PC-3 (cell line): ENCODE results near the gene IFITM2. TPM values are rescaled to one million over a fixed set of nuclear protein-coding genes. Genes with fewer than 3 reads are reported as not detected.

Experiments
- ATAC-seq: fragments of 200-7000 bp; cut with Tn5 transposase; 2 replicates; pipeline ENCODE4 v1.9.1; 2020; ENCODE audit warnings: mild to moderate bottlenecking, moderate library complexity
- BruUV-seq: library from RNA; stranded (reverse); fragments of 400-500 nt; replicated peaks from 2 replicates; lab custom pipeline; 2021; lab: Mats Ljungman, UMichigan
- CTCF ChIA-PET: fragments of 300-600 bp; sonication (Branson Sonifier 250); formaldehyde crosslinking; loops from one replicate; lab custom pipeline; 2022; ENCODE audit warnings: antibody characterized with exemption; lab: Charles Lee
- POLR2A ChIA-PET: fragments of 300-600 bp; sonication (Branson Sonifier 250); formaldehyde crosslinking; loops from one replicate; lab custom pipeline; 2022; ENCODE audit warnings: antibody characterized with exemption; ENCODE audit not compliant: unreplicated experiment; lab: Charles Lee
- DNase-seq: peaks from one replicate; pipeline ENCODE4 v3.0.0-alpha.2; 2015
- H2AFZ ChIP-seq: fragments of 300-600 bp; sonication (generic); 2 replicates; pipeline ENCODE4 v1.6.0; 2016; ENCODE audit warnings: antibody characterized with exemption, low read length
- H3F3A ChIP-seq: fragments of 300-600 bp; sonication (generic); one replicate; pipeline ENCODE4 v1.6.0; 2017; ENCODE audit warnings: antibody characterized with exemption, low read length, control low read depth, mild to moderate bottlenecking; ENCODE audit not compliant: unreplicated experiment
- H3K27ac ChIP-seq: fragments of 300-600 bp; sonication (generic); 2 replicates; pipeline ENCODE4 v1.5.1; 2016; ENCODE audit warnings: mild to moderate bottlenecking, low read length
- H3K27me3 ChIP-seq: fragments of 300-600 bp; sonication (generic); 2 replicates; pipeline ENCODE4 v1.6.1; 2016; ENCODE audit warnings: low read length, mixed read lengths
- H3K36me3 ChIP-seq: fragments of 300-600 bp; sonication (generic); 2 replicates; pipeline ENCODE4 v1.6.1; 2016; ENCODE audit warnings: low read depth, mixed run types, low read length, mixed read lengths
- H3K4me1 ChIP-seq: fragments of 300-600 bp; sonication (generic); 2 replicates; pipeline ENCODE4 v1.5.1; 2016; ENCODE audit warnings: low read length; ENCODE audit not compliant: insufficient read depth
- H3K4me2 ChIP-seq: fragments of 300-600 bp; sonication (generic); 2 replicates; pipeline ENCODE4 v1.6.0; 2016; ENCODE audit warnings: low read length
- H3K4me3 ChIP-seq: fragments of 300-600 bp; sonication (generic); 2 replicates; pipeline ENCODE4 v1.5.1; 2016; ENCODE audit warnings: mild to moderate bottlenecking, low read length, mixed read lengths
- H3K79me2 ChIP-seq: fragments of 300-600 bp; sonication (generic); 2 replicates; pipeline ENCODE4 v1.6.1; 2017; ENCODE audit warnings: low read length, mixed read lengths
- H3K9ac ChIP-seq: fragments of 300-600 bp; sonication (generic); 2 replicates; pipeline ENCODE4 v1.6.0; 2016; ENCODE audit warnings: mild to moderate bottlenecking, low read length
- H3K9me2 ChIP-seq: fragments of 300-600 bp; sonication (generic); replicated peaks from 2 replicates; pipeline ENCODE4 v1.6.1; 2016; ENCODE audit warnings: mixed run types, low read length, mixed read lengths
- H3K9me3 ChIP-seq: fragments of 300-600 bp; sonication (generic); 2 replicates; pipeline ENCODE4 v1.6.1; 2016; ENCODE audit warnings: low read length, mixed read lengths
- H4K20me1 ChIP-seq: fragments of 300-600 bp; sonication (generic); 2 replicates; pipeline ENCODE4 v1.6.1; 2016; ENCODE audit warnings: low read length, mixed read lengths
- CTCF ChIP-seq: fragments of 300-600 bp; sonication (generic); conservative IDR thresholded peaks from 2 replicates; pipeline ENCODE4 v1.5.1; 2017; ENCODE audit warnings: antibody characterized with exemption, low read depth, mild to moderate bottlenecking, low read length
- EZH2 ChIP-seq: fragments of 300-600 bp; sonication (generic); IDR thresholded peaks from one replicate; pipeline ENCODE4 v1.6.1; 2017; ENCODE audit warnings: antibody characterized with exemption, mild to moderate bottlenecking, low read length; ENCODE audit not compliant: unreplicated experiment
- EZH2phosphoT487 ChIP-seq: fragments of 300-600 bp; sonication (generic); IDR thresholded peaks from 2 replicates; pipeline ENCODE4 v1.6.1; 2018; ENCODE audit warnings: mild to moderate bottlenecking, antibody characterized with exemption, low read length, borderline replicate concordance
- intact Hi-C: fragments of 100-400 bp; cut with micrococcal nuclease; formaldehyde crosslinking; loops from 2 replicates; pipeline ENCODE4 v1.9.0; 2023
- total RNA-seq: library from RNA; depleted of rRNA; stranded (reverse); fragments of >200 nt; gene quantifications from 2 replicates; pipeline ENCODE4 v1.2.3, GENCODE V29; 2014

Gene IFITM2
- total RNA-seq, 1 experiment from 2014 or later = 49.0 TPM

DNA sequence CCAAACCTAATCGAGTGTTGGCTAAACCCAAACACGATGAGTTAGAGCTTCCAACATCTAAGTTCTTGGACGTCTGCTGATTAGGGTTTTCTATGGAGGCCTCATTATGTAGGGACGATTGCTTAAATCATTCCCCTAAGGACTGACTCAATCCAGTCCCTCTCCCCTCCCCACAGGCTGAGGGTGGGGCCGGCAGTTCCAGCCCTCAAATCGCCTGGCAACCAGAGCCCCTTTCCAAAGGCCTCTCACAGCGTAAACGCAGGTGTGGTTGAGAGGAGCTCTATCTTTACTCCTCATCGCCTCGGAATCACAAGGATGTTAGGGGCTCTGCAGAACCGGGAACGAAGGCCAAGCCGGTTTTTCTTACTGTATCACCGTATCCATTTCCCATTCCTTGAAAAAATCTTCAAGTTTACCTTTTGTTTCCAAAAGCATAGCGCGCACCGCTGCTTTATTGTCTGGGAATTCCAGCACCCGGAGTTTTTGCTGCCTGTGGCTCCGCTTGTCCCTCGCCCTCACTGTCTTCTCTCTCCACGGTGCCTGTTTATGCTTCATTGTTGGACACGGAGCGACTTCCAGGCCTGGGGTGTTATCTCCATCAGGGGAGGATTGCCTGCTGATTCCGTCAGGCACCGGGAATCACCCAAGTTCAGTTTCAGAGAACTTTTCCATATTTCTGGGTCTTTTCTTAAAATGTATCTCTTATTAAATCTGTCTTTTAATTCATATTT is 26.8 kb downstream of the IFITM2 start:
- no peak overlapping the region for H3K27ac ChIP-seq
- H3K9me2 ChIP-seq = no peaks in the 10 kb centered on the region
- H3K27me3 ChIP-seq = no peaks in the 10 kb centered on the region
- H3K36me3 ChIP-seq = no peaks in the 10 kb centered on the region
- H3K4me1 ChIP-seq = no peaks in the 10 kb centered on the region
- ATAC-seq (no peak), DNase-seq (no peak)
- H3F3A ChIP-seq = no peaks in the 10 kb centered on the region
- H3K9me3 ChIP-seq = no peaks in the 10 kb centered on the region
- H3K4me3 ChIP-seq = no peak overlapping the region
- H3K4me2 ChIP-seq = no peak overlapping the region
- POLR2A ChIA-PET = no interaction called here
- H3K9ac ChIP-seq = no peak overlapping the region
- CTCF ChIA-PET = no interaction called here
- BruUV-seq = no TSS peak
- H4K20me1 ChIP-seq = no peaks in the 10 kb centered on the region
- no peaks in the 10 kb centered on the region for H3K79me2 ChIP-seq
- TF ChIP-seq EZH2phosphoT487 (no peak), CTCF (no peak), EZH2 (no peak)
- H2AFZ ChIP-seq = no peak overlapping the region
- intact Hi-C loops = no loop called here

DNA sequence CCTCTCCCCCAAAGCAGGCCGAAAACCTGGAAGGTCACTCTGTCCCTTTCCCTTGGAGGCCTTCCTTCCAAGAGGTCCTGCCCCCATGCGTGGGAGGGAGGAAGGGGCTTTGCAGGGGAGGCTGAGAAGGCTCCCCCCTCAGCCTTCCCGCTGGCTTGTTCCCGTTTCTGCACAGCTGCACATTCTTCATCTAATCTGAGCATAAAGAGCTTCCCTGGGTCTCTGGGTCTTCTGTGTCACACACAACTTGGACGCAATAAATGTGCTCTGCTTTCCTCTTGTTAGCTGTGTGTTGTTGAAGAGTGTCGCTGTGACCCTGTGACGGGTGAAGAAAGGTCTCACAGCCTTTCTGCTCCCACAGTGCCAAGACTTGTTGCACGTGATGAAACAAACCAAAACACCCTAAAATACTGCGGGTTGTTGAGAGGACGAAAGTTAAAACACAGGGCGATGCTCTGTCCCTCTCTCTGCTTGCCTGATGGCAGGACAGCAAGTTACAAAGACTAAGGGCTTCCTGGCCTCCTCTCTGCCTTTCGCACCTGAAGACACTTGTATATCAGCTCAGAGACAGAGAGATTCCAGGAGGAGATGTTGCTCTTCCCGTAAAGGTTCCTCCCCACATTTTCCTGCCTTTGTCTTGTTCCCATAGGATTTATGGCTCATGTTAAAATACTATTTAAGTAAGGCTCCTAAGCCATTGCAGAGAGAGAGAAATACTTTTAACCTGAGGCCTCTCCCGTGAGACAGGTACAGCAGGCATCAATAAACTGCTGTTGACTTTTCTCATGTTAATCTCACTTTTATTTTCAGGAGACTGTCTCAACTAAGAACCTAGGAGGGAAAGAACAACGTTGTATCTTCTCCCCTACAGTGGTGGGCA is 28.4 kb downstream of the IFITM2 start:
- Histone ChIP-seq H3K4me3 (no peak overlapping the region), H2AFZ (0 out of 2 replicates have a peak overlapping the region, but pooled peaks have one; percentile 18), H3K9me2 (no peaks in the 10 kb centered on the region), H3F3A (no peaks in the 10 kb centered on the region), H3K9ac (no peak overlapping the region), H3K36me3 (no peaks in the 10 kb centered on the region), H3K4me2 (no peak overlapping the region), H4K20me1 (no peaks in the 10 kb centered on the region), H3K27me3 (peaks cover 7% of the 10 kb centered on the region), H3K27ac (no peak overlapping the region), H3K9me3 (no peaks in the 10 kb centered on the region), H3K4me1 (no peaks in the 10 kb centered on the region), H3K79me2 (no peaks in the 10 kb centered on the region)
- BruUV-seq = no TSS peak
- CTCF ChIA-PET = no interaction called here
- ATAC-seq = no peak
- POLR2A ChIA-PET = no interaction called here
- intact Hi-C loops = no loop called here
- DNase-seq = no peak
- TF ChIP-seq EZH2 = no peak
- no peak for TF ChIP-seq EZH2phosphoT487
- TF ChIP-seq CTCF = no peak
